Posterior cingulate gyrus (tissue), 11 donors: ENCODE measurements around the gene CNTNAP2.
"Not testable (repeated sequence)": the region's sequence is repeated elsewhere in the genome, so short reads cannot be mapped to it uniquely, and the experiment has no call there.

Source experiments
- DNase-seq, 10 donors: peaks; one replicate each; pipeline versions ENCODE4 v3.0.0 to v3.0.0-alpha.2; 2020 to 2021; ENCODE audit warnings: mixed read lengths in 3 of 10
- intact Hi-C: fragments of 100-400 bp; cut with DNase I; formaldehyde crosslinking; loops from one replicate; pipeline ENCODE4 v1.15.1; 2023

The CNTNAP2 gene

DNA sequence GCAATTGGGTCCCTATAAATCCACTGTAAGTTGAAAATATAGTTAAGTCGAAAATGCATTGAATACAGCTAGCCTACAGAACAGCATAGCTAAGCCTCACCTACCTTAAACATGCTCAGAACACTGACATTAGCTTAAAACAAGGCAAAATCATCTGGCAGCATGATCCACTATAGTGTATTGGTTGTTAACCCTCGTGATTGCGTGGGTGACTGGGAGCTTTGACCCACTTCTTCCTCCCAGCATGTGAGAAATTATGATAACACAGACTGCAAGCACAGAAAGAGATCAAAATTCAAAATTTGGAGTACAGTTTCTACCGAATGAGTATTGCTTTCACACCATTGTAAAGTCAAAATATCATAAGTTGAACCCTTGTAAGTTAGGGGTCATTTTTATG, 22.3 kb downstream of the CNTNAP2 start:
- DNase-seq: no peak
- intact Hi-C loops: no loop called here

DNA sequence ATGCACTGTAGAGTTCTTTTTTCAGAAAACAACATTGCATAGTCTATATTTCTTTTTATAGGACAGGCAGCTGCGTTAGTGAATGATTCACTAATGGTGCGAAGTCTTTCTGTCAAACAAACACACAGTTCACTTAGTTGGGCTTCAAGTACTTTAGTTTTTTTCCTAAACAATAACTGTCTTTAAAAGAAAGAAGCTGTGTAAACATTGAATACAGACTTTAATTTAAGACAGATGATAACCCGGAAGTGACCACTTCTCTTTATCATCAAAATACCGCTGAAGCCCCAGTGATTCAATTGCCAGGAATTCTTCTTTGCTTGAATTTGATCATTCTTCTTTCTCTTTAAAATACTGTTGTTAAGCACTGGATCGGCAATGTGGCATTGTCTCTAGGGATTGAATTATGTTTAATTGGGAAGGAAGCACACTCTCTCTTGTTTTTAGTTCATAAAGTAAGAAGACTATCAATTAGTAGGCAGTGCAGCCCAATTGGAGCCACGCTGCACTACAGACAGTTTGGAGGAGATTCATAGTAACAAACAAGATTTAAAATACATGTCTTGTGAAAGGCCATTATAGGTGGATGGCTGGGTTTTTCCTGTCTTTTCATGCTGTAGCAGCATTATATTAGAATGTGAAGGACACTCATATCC, 30.4 kb downstream of the CNTNAP2 start:
- intact Hi-C loops: no loop called here
- no peak for DNase-seq

DNA sequence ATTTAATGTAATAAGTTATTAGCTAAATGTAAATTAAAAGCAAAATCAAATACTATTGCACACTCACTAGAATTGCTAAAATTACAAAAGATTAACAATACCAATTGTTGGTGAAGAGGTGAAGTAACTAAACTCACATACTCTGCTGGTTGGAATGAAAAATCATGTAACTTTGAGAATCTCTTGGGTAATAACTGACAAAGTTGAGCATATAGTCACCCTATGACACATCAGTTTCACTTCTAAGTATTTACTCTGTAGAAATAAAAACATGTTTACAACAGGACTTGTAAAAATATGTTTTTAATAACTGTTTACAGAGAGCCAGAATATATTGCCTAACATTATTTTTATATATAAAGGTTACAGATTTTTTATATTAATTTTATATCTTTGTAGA, 33.6 kb downstream of the CNTNAP2 start:
- intact Hi-C loops: no loop called here
- DNase-seq: no peak

DNA sequence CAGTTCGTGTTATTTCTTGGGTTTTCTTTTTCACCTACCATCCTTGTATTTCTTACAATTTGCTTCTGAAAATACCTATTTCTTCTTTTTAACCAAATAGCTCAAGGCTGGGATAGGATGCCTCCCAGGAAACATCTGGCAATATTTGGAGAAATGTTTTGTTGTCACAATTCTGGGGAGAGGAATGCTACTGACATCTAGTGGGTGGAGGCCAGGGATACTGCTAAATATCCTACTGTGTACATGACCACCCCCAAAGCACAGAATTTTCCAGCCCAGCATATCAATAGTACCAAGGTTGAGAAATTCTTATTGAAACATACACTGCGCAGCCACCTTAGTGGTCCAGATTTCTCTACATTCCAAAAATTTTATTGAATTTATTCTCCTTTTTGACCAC, 55.5 kb downstream of the CNTNAP2 start:
- intact Hi-C loops: no loop called here
- DNase-seq: no peak

DNA sequence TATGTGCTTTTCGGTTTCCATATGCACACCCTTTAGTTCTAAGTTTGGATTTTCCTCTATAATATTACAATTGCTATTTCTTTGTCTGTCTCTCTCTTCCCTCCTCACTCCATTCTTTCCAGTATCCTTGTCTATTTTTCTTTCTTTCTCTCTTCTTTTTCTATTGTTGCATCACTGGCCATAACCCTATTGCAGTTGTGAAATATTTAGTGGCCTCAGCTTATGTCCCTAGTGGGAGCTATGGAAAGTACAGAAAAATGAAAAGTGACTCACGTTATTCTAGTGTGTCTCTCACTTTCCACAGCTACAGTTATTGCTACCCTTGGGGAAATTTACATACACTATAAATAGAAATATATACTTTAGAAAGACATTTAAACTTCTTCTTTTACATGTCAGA, 59.1 kb downstream of the CNTNAP2 start:
- intact Hi-C loops: no loop called here

DNA sequence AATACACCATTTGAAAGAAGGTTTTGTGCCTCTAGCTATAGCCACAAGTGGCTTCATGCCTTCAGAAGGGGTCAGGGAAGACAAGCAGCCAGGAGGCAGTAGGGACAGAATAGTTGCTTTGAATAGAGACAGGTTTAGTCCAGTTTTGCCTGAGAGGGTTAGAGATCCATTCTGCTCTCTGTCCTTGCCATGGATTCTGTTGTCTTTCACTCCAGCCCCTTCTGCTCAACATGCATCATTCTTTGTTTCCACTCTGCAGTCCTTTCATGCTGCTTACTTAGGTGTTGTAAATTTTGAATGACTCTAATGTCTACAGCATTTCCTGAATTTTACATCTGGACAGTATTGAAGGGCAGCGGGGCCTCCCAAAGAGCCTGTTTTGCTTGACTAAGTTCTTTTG, 60.3 kb downstream of the CNTNAP2 start:
- intact Hi-C loops: no loop called here
- DNase-seq: no peak

More for the DNA sequence above, 59.1 kb downstream of the CNTNAP2 start:
- DNase-seq: no peak

DNA sequence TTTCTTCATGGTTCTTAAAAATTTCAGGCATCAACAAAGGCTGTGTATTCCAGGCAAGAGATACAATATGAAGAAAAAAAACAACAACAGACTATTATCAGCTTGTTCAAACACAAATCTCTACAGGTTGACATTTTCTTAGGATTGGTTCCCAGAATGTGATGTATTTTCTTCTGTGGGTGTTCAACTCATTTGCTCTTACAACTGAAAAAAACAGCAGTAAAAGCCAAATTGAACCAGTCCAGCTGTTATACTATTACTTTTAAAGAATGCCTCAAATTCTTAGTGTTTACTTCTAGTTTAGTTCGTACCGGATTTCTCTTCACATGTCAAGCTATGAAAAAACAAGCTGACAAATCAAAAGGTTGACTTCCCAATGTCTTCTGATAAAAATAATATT, 60.7 kb downstream of the CNTNAP2 start:
- intact Hi-C loops: no loop called here
- no peak for DNase-seq

DNA sequence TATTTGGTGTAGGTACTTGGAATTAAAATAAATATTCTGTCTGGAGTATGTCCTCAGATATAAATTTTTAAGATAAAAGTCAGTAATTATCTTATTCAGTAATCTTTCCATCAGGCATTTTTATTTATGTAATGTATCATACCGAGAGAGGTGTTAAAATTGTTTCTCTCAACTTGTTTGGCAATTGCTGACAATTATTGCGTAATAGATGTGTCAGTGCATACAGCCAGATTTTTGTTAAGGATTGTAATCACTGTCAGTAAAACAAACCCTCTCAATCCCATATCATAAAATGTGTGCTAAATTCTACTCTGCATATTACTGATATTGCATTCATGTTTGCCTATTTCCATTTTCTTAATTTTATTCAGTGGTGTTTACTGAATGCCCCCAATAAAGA, 69.2 kb downstream of the CNTNAP2 start:
- intact Hi-C loops: no loop called here
- DNase-seq: no peak

DNA sequence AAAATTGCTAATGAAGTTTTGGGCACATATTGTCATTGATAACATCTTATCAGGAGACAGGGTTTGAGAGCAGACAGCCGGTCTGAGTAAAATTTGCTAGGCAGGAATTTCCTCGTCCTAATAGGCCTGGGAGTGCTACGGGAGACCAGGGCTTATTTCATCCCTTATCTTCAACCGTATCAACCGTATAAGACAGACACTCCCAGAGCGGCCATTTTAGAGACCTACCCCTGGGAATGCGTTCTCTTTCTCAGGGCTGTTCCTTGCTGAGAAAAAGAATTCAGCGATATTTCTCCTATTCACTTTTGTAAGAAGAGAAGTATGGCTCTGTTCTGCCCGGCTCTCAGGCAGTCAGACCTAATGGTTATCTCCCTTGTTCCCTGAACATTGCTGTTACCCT, 74.8 kb downstream of the CNTNAP2 start:
- DNase-seq, intact Hi-C loops: not testable (repeated sequence)

DNA sequence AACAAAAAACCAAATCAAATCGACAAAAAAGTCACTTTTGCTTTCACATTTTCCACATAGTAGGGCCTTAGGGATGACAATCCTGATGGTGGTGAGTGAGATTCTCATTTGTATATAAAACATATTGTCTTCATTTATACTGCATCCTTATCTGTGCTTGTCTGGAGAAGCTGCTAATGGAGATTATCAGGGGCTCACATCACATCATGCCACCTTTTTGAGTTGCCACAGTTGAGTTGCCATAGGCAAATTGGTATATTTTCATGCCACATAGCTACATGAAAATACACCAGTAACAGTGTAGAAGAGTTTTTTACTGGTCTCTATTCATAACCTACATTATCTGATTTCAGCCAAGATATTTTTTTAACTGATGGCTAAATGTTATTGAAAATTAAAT, 85.3 kb downstream of the CNTNAP2 start:
- intact Hi-C loops: no loop called here
- no peak for DNase-seq

DNA sequence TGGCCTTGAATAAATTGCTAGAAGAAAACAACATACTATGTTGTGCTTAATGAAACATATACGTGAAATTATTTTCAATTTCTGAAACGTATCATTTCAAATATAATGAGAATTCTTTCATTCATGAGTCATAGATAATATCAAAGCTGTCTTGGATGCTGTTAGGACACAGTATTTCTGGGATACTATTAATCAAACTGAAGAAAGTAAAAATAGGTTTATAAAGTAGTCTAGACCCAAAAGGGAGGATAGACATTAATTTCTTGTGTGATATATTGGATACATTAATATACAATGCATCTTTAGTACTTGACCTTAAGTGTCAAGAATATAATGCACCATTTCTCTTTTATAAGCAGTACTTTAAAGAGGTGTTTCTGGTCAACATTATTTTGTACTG, 89.7 kb downstream of the CNTNAP2 start:
- DNase-seq: no peak
- intact Hi-C loops: no loop called here

DNA sequence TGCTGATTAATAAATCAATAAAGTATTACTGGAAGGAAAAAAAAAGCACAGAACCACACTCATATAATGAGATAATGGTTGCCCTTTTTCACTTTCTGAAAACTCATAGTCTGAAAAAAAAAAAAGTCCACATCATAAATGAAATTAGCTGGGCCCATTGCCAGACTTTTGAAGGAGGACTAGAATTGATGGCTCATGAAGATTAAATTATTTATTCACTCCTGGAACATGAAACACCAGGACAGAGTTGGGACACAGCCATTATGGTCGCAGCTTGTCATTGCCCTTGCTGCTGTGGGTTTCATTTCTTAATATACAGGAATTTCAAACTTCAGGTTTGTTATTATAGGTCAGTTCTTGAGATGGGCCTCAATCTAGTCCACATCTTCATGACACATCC, 91.9 kb downstream of the CNTNAP2 start:
- intact Hi-C loops: no loop called here
- DNase-seq: no peak

DNA sequence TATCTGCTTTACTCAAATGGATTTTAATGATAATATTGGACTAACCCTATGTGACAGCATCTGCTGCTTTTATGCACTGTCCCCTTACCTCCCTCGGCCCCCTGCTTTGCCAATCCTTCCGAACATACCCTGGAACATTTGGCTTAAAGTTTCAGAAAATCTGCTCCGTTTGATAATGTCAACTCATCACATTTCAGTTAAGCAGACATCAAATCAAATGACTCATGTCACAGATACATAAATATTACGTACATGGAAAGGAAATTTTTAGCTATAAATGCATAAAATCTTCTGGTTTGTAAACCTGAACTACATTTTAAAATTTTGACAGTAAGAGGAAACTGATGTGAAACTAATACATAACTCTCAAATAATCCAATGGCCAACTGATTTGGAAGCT, 98.2 kb downstream of the CNTNAP2 start:
- intact Hi-C loops: no loop called here
- no peak for DNase-seq

DNA sequence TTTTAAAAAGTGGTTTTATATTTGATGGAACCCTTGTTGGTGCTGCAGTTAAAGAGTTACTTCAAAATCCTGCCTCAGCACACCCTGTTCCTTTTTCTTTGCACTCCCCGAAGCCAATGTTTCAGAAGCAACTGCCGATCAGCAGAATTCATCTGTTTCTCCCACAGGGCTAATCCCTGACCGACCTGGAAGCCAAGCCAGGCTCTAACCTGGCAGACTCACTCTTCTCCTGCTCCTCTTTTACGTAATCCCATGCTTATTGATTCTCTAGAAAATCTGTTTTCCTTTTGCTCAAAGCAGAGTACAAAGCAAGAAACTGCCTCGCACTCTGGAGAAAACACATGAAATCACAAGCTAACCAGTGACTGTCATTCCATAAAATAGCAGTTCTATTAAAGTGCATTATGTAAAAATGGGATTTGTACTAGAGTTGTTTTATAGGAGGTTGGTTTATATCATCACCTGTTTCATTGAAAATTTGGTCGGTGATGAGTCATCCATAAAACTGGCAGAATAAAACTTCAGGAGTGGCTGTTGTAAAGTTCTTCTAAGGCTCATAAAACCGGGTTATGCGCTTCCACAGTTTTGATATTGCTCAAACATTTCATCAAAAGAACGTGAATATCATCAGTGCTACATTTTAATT, 99.9 kb downstream of the CNTNAP2 start:
- intact Hi-C loops: no loop called here
- no peak for DNase-seq

DNA sequence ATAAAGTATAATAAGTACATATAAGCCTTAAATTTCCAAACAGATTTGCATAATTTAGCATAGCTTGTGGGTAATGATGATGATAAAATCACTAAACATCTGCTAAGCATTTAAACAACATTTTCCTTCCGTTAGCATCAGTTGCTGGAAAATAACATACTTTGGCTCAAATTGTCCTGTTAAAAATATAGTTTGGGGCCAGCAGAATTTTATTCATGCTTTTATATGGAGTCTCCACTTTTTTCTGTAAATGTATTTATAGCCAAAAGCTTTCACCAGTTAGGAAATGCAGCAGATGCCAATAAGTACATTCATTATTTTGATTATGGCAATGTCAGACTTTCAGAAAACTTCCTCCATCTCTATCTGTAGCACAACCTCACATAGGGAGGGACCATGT, 107.2 kb downstream of the CNTNAP2 start:
- intact Hi-C loops: no loop called here
- DNase-seq: no peak

DNA sequence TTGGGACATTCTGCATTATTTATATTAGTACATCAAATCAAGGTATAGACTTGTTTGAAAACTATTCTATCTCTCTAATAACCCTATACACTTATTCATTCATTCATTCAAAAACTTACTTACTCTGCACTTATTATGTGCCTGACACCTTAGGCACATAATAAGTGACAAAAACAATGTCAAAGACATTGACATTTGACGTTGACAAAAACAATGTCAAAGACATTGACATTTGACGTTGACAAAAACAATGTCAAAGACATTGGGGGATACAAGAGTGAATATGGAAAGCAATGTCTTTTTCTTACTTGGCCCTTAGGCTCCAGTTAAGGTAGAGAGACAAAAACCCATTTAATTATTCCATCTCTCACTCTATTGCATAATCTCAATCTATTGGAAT, 116.0 kb downstream of the CNTNAP2 start:
- DNase-seq: no peak
- intact Hi-C loops: no loop called here

DNA sequence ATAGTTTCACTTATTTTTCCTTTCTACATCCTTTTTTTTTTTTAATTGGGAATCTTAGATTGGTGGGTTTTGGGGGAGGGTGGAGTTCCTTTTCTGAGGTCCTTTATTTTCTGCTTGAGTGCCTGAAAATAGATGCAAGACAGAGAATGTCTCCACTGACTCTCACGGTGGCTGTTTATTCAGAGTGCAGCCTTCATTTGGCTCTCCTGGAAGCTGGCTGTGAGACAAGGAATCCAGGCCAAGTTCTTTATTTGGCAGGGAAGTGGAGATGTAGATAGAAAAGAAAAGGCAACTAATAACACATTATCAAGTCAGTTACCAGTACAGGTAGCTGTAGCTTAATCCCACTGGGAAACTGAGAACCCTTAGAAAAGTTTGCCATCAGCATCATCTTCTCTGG, 118.6 kb downstream of the CNTNAP2 start:
- intact Hi-C loops: no loop called here
- peak in 2 of 10 donors; percentile 10 to 73 for DNase-seq

DNA sequence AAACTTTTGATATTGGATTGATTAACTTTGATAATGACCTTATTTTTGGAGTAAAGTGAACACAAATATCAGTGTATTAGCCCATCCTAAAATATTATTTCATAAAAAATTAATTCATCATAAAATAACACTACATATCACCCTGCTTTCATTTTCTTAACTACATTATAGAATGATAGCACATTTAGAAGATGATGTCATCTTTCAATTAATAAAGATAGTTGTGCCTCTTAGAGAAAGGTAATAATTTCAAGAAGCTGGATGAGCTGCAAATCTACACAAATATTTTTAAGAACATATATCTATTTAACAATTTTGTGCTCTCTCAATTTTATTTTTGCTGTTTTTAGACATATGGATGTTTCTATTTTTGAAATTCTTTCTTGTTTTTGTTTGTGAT, 126.1 kb downstream of the CNTNAP2 start:
- no peak for DNase-seq

DNA sequence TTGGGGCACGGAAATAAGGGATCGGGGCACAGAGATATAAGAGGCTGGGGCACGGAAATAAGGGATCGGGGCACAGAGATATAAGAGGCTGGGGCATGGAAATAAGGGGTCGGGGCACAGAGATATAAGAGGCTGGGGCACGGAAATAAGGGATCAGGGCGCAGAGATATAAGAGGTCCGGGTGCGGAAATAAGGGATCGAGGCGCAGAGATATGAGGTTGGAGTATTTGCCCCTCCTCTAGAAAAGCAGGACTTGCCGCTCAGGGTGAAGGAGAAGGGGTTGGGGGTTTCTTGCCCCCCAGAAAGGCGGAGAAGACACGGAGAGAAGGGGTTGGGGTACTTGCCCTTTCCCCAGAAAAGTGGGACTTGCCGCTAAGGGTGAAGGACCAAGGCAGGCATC, 131.4 kb downstream of the CNTNAP2 start:
- DNase-seq, intact Hi-C loops: not testable (repeated sequence)

More for the DNA sequence above, 126.1 kb downstream of the CNTNAP2 start:
- intact Hi-C loops: no loop called here

DNA sequence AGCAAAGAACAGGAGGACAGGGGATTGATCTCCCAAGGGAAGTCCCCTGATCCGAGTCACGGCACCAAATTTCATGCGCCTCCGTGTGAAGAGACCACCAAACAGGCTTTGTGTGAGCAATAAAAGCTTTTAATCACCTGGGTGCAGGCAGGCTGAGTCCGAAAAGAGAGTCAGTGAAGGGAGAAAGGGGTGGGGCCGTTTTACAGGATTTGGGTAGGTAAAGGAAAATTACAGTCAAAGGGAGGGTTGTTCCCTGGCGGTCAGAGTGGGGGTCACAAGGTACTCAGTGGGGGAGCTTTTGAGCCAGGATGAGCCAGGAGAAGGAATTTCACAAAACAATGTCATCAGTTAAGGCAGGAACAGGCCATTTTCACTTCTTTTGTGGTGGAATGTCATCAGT, 132.1 kb downstream of the CNTNAP2 start:
- intact Hi-C loops, DNase-seq: not testable (repeated sequence)

DNA sequence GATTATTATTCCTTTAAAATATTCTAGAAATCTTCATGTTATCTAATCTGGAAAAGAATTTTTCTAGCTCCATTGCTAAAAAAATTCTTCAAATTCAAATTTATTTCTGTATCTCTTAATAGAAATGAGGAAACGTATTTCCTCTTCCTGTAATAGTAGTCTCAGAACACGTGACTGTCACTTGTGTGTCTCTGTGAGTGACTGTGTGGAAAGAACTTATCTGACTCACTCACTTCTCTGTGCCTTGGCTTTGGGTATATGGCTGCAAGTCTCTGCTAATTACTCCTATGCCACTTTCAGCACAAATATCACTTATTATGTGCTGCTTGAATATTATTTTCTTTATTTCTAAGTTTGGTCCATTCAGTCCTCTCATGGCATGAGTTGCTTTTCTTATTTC, 132.7 kb downstream of the CNTNAP2 start:
- no peak for DNase-seq
- intact Hi-C loops: no loop called here

DNA sequence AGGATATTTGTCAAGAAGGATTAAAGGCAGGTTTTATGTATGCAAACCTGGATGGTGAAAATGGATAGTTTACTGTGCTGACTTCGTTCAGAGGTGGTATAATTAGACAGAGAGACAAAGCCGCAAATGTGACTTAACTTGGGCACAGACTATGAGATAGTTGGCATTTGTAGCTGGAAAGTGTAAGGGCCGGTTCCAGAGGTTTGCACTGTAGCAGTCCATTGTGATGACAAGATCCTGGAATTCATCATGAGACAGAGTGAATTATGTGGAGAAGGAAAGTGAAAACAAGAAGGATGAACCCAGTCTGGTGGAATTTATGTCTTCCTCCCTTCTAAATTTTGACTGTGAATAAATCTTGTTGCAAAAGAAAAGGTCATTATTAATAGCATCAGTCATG, 139.0 kb downstream of the CNTNAP2 start:
- intact Hi-C loops: no loop called here
- no peak for DNase-seq

DNA sequence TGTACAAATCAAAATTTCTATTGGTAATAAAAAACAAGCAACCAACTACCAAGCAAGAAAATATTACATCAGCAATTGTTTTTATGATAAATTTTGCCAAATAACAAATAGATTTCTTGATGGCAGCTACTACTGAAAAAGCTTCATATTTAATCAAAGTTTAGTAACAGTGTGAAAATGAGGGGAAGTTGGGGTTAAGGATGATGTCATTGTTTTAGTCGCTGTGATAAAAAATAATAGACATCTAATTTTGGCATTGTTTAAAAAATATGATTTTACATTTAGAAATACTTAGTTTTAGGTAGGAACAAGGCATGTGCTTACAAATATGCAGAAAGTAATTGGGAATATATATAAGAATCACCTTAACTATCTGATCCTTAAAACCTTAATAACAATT, 145.9 kb downstream of the CNTNAP2 start:
- DNase-seq: no peak
- intact Hi-C loops: no loop called here
